ENCODE data around the gene FRAS1. TPM values are rescaled to one million over a fixed set of nuclear protein-coding genes. Genes with fewer than 3 reads are reported as not detected.

The FRAS1 gene
- total and polyA plus RNA-seq, 8 donors = 4.7 to 21.5 (median 14.7) TPM

DNA sequence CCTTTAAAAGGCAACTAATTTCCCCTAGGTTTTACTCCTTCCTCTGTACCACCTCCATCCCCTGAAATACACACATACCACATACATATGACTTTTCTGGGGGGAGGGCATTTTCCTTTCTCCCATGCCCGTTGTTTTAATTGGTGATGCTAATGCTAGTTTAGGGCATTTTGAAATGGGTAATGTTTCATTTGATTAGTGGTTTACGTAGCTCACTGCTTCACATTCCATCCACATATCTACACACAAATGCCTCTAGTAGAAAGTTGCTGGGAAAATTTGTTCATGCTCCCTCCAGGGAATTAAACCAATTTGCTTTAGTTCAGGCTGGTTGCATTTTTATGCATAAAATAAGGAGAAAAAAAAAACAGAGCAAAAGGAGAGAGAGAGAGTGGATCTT is 231.2 kb downstream of the FRAS1 start:
- TF ChIP-seq, protein P1, sequence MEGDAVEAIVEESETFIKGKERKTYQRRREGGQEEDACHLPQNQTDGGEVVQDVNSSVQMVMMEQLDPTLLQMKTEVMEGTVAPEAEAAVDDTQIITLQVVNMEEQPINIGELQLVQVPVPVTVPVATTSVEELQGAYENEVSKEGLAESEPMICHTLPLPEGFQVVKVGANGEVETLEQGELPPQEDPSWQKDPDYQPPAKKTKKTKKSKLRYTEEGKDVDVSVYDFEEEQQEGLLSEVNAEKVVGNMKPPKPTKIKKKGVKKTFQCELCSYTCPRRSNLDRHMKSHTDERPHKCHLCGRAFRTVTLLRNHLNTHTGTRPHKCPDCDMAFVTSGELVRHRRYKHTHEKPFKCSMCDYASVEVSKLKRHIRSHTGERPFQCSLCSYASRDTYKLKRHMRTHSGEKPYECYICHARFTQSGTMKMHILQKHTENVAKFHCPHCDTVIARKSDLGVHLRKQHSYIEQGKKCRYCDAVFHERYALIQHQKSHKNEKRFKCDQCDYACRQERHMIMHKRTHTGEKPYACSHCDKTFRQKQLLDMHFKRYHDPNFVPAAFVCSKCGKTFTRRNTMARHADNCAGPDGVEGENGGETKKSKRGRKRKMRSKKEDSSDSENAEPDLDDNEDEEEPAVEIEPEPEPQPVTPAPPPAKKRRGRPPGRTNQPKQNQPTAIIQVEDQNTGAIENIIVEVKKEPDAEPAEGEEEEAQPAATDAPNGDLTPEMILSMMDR (IDR thresholded peaks at IDR 0.05) = no peak
- Histone ChIP-seq H3K36me3 (peaks cover 0 to 3% (median 0%) of the 10 kb centered on the region in 3 donors), H3K27me3 (no peaks in the 10 kb centered on the region), H3K27ac (no peak overlapping the region), H3K4me3 (no peak overlapping the region), H3K9me3 (no peaks in the 10 kb centered on the region), H3K4me1 (no peaks in the 10 kb centered on the region)
- FAIRE-seq (no peak), ATAC-seq (no peak), DNase-seq (no peak)
- intact Hi-C loops (cut with DNase I) = no loop called here
- WGBS, 2 donors = 60 to 70% methylated on average over 2 of the region's 2 CpGs

DNA sequence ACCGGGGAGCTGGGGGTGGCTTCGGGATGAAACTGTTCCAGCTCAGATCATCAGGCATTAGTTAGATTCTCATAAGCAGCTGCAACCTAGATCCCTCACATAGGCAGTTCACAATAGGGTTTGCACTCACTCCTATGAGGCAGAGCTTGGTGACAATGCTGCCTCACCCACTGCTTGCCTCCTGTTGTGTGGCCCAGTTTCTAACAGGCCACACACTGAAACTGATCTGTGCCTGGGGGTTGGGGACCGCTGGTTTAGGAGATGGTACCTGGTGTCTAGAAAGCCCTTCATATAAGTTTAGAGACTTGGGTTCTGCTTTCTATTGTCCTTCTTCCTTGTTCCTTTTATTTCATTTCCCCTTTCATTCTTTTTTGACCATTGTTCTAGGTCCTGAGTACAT is 234.2 kb downstream of the FRAS1 start:
- no peaks in the 10 kb centered on the region for H3K36me3 ChIP-seq
- FAIRE-seq (no peak), DNase-seq (no peak), ATAC-seq (no peak)
- WGBS, 2 donors = 86 to 91% methylated on average over 3 of the region's 3 CpGs
- no peak overlapping the region for H3K27ac ChIP-seq
- TF ChIP-seq, protein P1 (IDR thresholded peaks at IDR 0.05) = no peak
- no peaks in the 10 kb centered on the region for H3K4me1 ChIP-seq
- no peaks in the 10 kb centered on the region for H3K27me3 ChIP-seq
- H3K9me3 ChIP-seq = no peaks in the 10 kb centered on the region
- H3K4me3 ChIP-seq = no peak overlapping the region
- intact Hi-C loops (cut with DNase I) = no loop called here

DNA sequence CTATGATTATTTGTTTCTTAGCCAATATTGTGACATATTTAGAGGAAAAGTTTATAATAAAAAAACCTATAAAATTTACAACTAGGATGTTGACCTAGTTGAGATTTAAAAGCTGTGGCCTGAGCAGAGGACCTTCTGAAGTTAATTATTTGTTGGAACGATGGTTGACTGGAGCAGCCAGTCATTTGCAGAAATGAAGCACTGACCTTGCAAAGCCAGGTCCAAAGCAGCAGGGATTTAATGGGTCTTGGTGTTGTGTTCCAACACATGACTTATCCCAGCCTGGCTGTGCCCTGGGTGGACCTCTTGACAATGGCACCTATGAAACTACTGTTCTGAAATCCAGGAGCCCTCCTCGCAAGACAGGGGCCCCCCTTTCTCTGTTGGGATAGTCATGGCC is 235.2 kb downstream of the FRAS1 start:
- ATAC-seq (no peak), DNase-seq (no peak), FAIRE-seq (no peak)
- no peaks in the 10 kb centered on the region for H3K4me1 ChIP-seq
- no peak overlapping the region for H3K27ac ChIP-seq
- no peak overlapping the region for H3K4me3 ChIP-seq
- 72 to 80% methylated on average over 2 of the region's 2 CpGs for WGBS, 2 donors
- intact Hi-C loops (cut with DNase I) = no loop called here
- H3K36me3 ChIP-seq = no peaks in the 10 kb centered on the region
- TF ChIP-seq, protein P1 (IDR thresholded peaks at IDR 0.05) = no peak
- no peaks in the 10 kb centered on the region for H3K27me3 ChIP-seq
- H3K9me3 ChIP-seq = no peaks in the 10 kb centered on the region

DNA sequence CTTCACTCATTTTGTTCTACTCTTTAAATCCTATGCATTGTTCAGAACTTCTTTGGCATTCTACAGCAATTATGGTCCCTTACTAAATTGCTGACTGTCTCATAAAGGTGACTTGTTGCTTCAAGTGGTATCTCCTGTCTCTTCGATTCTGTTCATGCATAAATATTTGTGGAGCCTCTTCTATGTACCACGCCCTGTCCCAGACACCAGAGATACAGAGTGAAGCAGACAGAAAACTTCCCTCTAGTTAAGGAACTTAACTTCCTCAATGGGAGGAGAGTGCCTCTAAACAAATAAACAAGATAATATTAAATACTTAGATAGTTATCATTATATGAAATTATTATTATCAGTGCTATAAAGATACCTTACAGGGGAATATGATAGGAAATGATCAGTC is 235.7 kb downstream of the FRAS1 start:
- Histone ChIP-seq H3K27me3 (no peaks in the 10 kb centered on the region), H3K4me1 (no peaks in the 10 kb centered on the region), H3K36me3 (no peaks in the 10 kb centered on the region), H3K4me3 (no peak overlapping the region), H3K9me3 (no peaks in the 10 kb centered on the region), H3K27ac (no peak overlapping the region)
- TF ChIP-seq, protein P1 (IDR thresholded peaks at IDR 0.05) = no peak
- intact Hi-C loops (cut with DNase I) = no loop called here
- no peak for ATAC-seq
- FAIRE-seq = no peak
- no peak for DNase-seq
- 74 to 84% methylated on average over 2 of the region's 2 CpGs for WGBS, 2 donors

DNA sequence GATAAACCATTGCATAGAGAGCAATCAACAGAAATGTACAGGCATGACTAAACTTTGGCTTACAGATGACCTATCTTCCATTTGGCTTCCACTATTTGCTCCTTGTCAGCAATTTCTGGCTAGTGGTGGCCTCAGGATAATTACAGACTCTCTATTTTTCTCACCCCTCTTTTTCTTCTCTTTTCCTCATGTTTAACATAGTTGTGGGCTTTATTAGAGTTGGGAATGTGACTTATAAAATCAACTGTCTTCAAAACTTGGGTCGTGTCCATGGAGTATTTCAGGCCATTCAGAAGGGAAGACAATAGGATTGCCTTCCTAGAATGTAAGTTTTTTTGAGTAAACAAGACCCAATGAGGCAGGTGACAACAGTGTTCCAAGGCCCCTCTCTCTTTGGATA is 236.2 kb downstream of the FRAS1 start:
- Histone ChIP-seq H3K36me3 (no peaks in the 10 kb centered on the region), H3K4me3 (no peak overlapping the region), H3K27ac (no peak overlapping the region), H3K27me3 (no peaks in the 10 kb centered on the region), H3K9me3 (no peaks in the 10 kb centered on the region), H3K4me1 (no peaks in the 10 kb centered on the region)
- ATAC-seq (no peak), FAIRE-seq (no peak), DNase-seq (no peak)
- WGBS, 2 donors = 45 to 53% methylated on average over 1 of the region's 1 CpG
- TF ChIP-seq, protein P1 (IDR thresholded peaks at IDR 0.05) = no peak
- intact Hi-C loops (cut with DNase I) = no loop called here

All from pancreas (tissue), 10 donors.